ENCODE data around the gene MROH7.

Gene MROH7

GRCh38 chr1:54640863-54641836 is at the start of gene MROH7:
Gene MROH7, plus strand, starts transcription at chr1:54641786. Its CDS starts 11,141 bp downstream, at chr1:54652927.
- no peaks in the 10 kb centered on the region for H3K36me3 Mint-ChIP-seq
- H3K9me3 Mint-ChIP-seq, result peaks cover 6% of the 10 kb centered on the region
- no peaks in the 10 kb centered on the region for H3K4me1 Mint-ChIP-seq
- no peak for DNase-seq (ENCODE audit: low spot score in 2 of 2)
- no peak within 1 kb of the TSS for H3K27ac Mint-ChIP-seq
- H3K27me3 Mint-ChIP-seq, result peaks cover 4% of the 10 kb centered on the region
- H3K4me3 Mint-ChIP-seq, result no peak within 1 kb of the TSS
- ATAC-seq (ENCODE audit: low read depth), result no peak

- H3K4me1 Mint-ChIP-seq, result no peaks in the 10 kb centered on the region
- no peak overlapping the region for H3K27ac Mint-ChIP-seq
- DNase-seq (ENCODE audit: low spot score in 2 of 2), result no peak
- H3K36me3 Mint-ChIP-seq, result no peaks in the 10 kb centered on the region
- no peaks in the 10 kb centered on the region for H3K9me3 Mint-ChIP-seq
- peaks cover 2% of the 10 kb centered on the region for H3K27me3 Mint-ChIP-seq
- H3K4me3 Mint-ChIP-seq, result no peak overlapping the region
- no peak for ATAC-seq (ENCODE audit: low read depth)
Measured at GRCh38 chr1:54593571-54594160, 47.9 kb upstream of the MROH7 start.

- Mint-ChIP-seq H3K4me3 (no peak overlapping the region), H3K27ac (no peak overlapping the region), H3K4me1 (no peaks in the 10 kb centered on the region), H3K27me3 (peaks cover 2% of the 10 kb centered on the region), H3K36me3 (no peaks in the 10 kb centered on the region), H3K9me3 (no peaks in the 10 kb centered on the region)
- DNase-seq (ENCODE audit: low spot score in 2 of 2) (no peak), ATAC-seq (ENCODE audit: low read depth) (no peak)
Measured at GRCh38 chr1:54594463-54594862, 47.1 kb upstream of the MROH7 start.

- no peak for ATAC-seq (ENCODE audit: low read depth)
- Mint-ChIP-seq H3K4me3 (no peak overlapping the region), H3K27ac (no peak overlapping the region), H3K27me3 (peaks cover 2% of the 10 kb centered on the region), H3K36me3 (no peaks in the 10 kb centered on the region), H3K4me1 (no peaks in the 10 kb centered on the region), H3K9me3 (no peaks in the 10 kb centered on the region)
- DNase-seq (ENCODE audit: low spot score in 2 of 2), result no peak
Measured at GRCh38 chr1:54595956-54596498, 45.6 kb upstream of the MROH7 start.

- Mint-ChIP-seq H3K36me3 (no peaks in the 10 kb centered on the region), H3K27ac (no peak overlapping the region), H3K4me3 (no peak overlapping the region), H3K27me3 (peaks cover 2% of the 10 kb centered on the region), H3K4me1 (no peaks in the 10 kb centered on the region), H3K9me3 (no peaks in the 10 kb centered on the region)
- ATAC-seq (ENCODE audit: low read depth) (no peak), DNase-seq (ENCODE audit: low spot score in 2 of 2) (no peak)
Measured at GRCh38 chr1:54596756-54597155, 44.8 kb upstream of the MROH7 start.

GRCh38 chr1:54597455-54598030 is 44.0 kb upstream of the MROH7 start:
- DNase-seq (ENCODE audit: low spot score in 2 of 2), result no peak
- Mint-ChIP-seq H3K27ac (no peak overlapping the region), H3K36me3 (no peaks in the 10 kb centered on the region), H3K9me3 (no peaks in the 10 kb centered on the region), H3K4me3 (no peak overlapping the region), H3K27me3 (peaks cover 2% of the 10 kb centered on the region), H3K4me1 (no peaks in the 10 kb centered on the region)
- ATAC-seq (ENCODE audit: low read depth), result no peak

GRCh38 chr1:54599211-54599823 is 42.3 kb upstream of the MROH7 start:
- no peak overlapping the region for H3K27ac Mint-ChIP-seq
- no peak overlapping the region for H3K4me3 Mint-ChIP-seq
- DNase-seq (ENCODE audit: low spot score in 2 of 2) (no peak), ATAC-seq (ENCODE audit: low read depth) (no peak)
- no peaks in the 10 kb centered on the region for H3K4me1 Mint-ChIP-seq
- H3K27me3 Mint-ChIP-seq, result peaks cover 2% of the 10 kb centered on the region
- no peaks in the 10 kb centered on the region for H3K36me3 Mint-ChIP-seq
- H3K9me3 Mint-ChIP-seq, result no peaks in the 10 kb centered on the region

GRCh38 chr1:54600947-54601721 is 40.5 kb upstream of the MROH7 start:
- H3K4me3 Mint-ChIP-seq, result no peak overlapping the region
- ATAC-seq (ENCODE audit: low read depth) (no peak), DNase-seq (ENCODE audit: low spot score in 2 of 2) (no peak)
- H3K36me3 Mint-ChIP-seq, result no peaks in the 10 kb centered on the region
- H3K27me3 Mint-ChIP-seq, result peaks cover 2% of the 10 kb centered on the region
- H3K27ac Mint-ChIP-seq, result no peak overlapping the region
- peaks cover 7% of the 10 kb centered on the region for H3K4me1 Mint-ChIP-seq
- no peaks in the 10 kb centered on the region for H3K9me3 Mint-ChIP-seq

- ATAC-seq (ENCODE audit: low read depth) (no peak), DNase-seq (ENCODE audit: low spot score in 2 of 2) (no peak)
- Mint-ChIP-seq H3K36me3 (no peaks in the 10 kb centered on the region), H3K27me3 (peaks cover 2% of the 10 kb centered on the region), H3K9me3 (no peaks in the 10 kb centered on the region), H3K4me3 (no peak overlapping the region), H3K27ac (no peak overlapping the region), H3K4me1 (peaks cover 7% of the 10 kb centered on the region)
Measured at GRCh38 chr1:54601730-54602129, 39.9 kb upstream of the MROH7 start.

- Mint-ChIP-seq H3K4me3 (no peak overlapping the region), H3K27ac (no peak overlapping the region), H3K9me3 (no peaks in the 10 kb centered on the region), H3K36me3 (no peaks in the 10 kb centered on the region), H3K4me1 (peaks cover 7% of the 10 kb centered on the region), H3K27me3 (peaks cover 1% of the 10 kb centered on the region)
- ATAC-seq (ENCODE audit: low read depth) (no peak), DNase-seq (ENCODE audit: low spot score in 2 of 2) (no peak)
Measured at GRCh38 chr1:54602554-54602953, 39.0 kb upstream of the MROH7 start.

GRCh38 chr1:54603241-54603640 is 38.3 kb upstream of the MROH7 start:
- Mint-ChIP-seq H3K4me1 (peaks cover 7% of the 10 kb centered on the region), H3K27ac (no peak overlapping the region), H3K9me3 (no peaks in the 10 kb centered on the region), H3K27me3 (no peaks in the 10 kb centered on the region), H3K4me3 (no peak overlapping the region), H3K36me3 (no peaks in the 10 kb centered on the region)
- ATAC-seq (ENCODE audit: low read depth) (no peak), DNase-seq (ENCODE audit: low spot score in 2 of 2) (no peak)

GRCh38 chr1:54604051-54604450 is 37.5 kb upstream of the MROH7 start:
- peaks cover 7% of the 10 kb centered on the region for H3K4me1 Mint-ChIP-seq
- H3K36me3 Mint-ChIP-seq, result no peaks in the 10 kb centered on the region
- H3K27me3 Mint-ChIP-seq, result peaks cover 3% of the 10 kb centered on the region
- H3K4me3 Mint-ChIP-seq, result no peak overlapping the region
- ATAC-seq (ENCODE audit: low read depth), result no peak
- no peak for DNase-seq (ENCODE audit: low spot score in 2 of 2)
- H3K9me3 Mint-ChIP-seq, result no peaks in the 10 kb centered on the region
- no peak overlapping the region for H3K27ac Mint-ChIP-seq

- DNase-seq (ENCODE audit: low spot score in 2 of 2) (no peak), ATAC-seq (ENCODE audit: low read depth) (no peak)
- no peak overlapping the region for H3K4me3 Mint-ChIP-seq
- H3K9me3 Mint-ChIP-seq, result no peaks in the 10 kb centered on the region
- peaks cover 4% of the 10 kb centered on the region for H3K27me3 Mint-ChIP-seq
- peaks cover 7% of the 10 kb centered on the region for H3K4me1 Mint-ChIP-seq
- no peaks in the 10 kb centered on the region for H3K36me3 Mint-ChIP-seq
- H3K27ac Mint-ChIP-seq, result no peak overlapping the region
Measured at GRCh38 chr1:54604572-54605370, 36.8 kb upstream of the MROH7 start.

All from memory B cell (primary cell).